ENCODE data around the gene ATXN7L1.

The ATXN7L1 gene

GRCh38 chr7:105640956-105641810 is 235.2 kb downstream of the ATXN7L1 start:
- H3K36me3 ChIP-seq (ENCODE audit: control insufficient read depth in 2 of 2, insufficient read depth in 2 of 2, low read length in 2 of 2), result peaks cover 28 to 34% of the 10 kb centered on the region in 2 donors

GRCh38 chr7:105639667-105640493 is 236.5 kb downstream of the ATXN7L1 start:
- Histone ChIP-seq H3K36me3 (ENCODE audit: control insufficient read depth in 2 of 2, insufficient read depth in 2 of 2, low read length in 2 of 2) (peaks cover 28 to 42% of the 10 kb centered on the region in 2 donors), H3K4me1 (ENCODE audit: control insufficient read depth, insufficient read depth, low read length) (peaks cover 20% of the 10 kb centered on the region), H3K4me3 (ENCODE audit: low read length in 2 of 2) (no peak overlapping the region), H3K27ac (ENCODE audit: low read length) (no peak overlapping the region), H3K9me3 (ENCODE audit: control insufficient read depth in 2 of 2, low read length in 2 of 2) (no peaks in the 10 kb centered on the region), H3K27me3 (ENCODE audit: control insufficient read depth in 1 of 2, insufficient read depth in 2 of 2, low read length in 2 of 2) (no peaks in the 10 kb centered on the region), H3K9ac (ENCODE audit: low read length in 2 of 2) (no peak overlapping the region)

More at GRCh38 chr7:105640956-105641810, 235.2 kb downstream of the ATXN7L1 start:
- no peak overlapping the region for H3K27ac ChIP-seq (ENCODE audit: low read length)
- H3K4me3 ChIP-seq (ENCODE audit: low read length in 2 of 2), result no peak overlapping the region
- H3K4me1 ChIP-seq (ENCODE audit: control insufficient read depth, insufficient read depth, low read length), result peaks cover 20% of the 10 kb centered on the region
- no peaks in the 10 kb centered on the region for H3K9me3 ChIP-seq (ENCODE audit: control insufficient read depth in 2 of 2, low read length in 2 of 2)
- H3K27me3 ChIP-seq (ENCODE audit: control insufficient read depth in 1 of 2, insufficient read depth in 2 of 2, low read length in 2 of 2), result no peaks in the 10 kb centered on the region
- no peak overlapping the region for H3K9ac ChIP-seq (ENCODE audit: low read length in 2 of 2)

- Histone ChIP-seq H3K9ac (ENCODE audit: low read length in 2 of 2) (no peak overlapping the region), H3K27ac (ENCODE audit: low read length) (no peak overlapping the region), H3K27me3 (ENCODE audit: control insufficient read depth in 1 of 2, insufficient read depth in 2 of 2, low read length in 2 of 2) (no peaks in the 10 kb centered on the region), H3K4me3 (ENCODE audit: low read length in 2 of 2) (no peak overlapping the region), H3K9me3 (ENCODE audit: control insufficient read depth in 2 of 2, low read length in 2 of 2) (no peaks in the 10 kb centered on the region), H3K36me3 (ENCODE audit: control insufficient read depth in 2 of 2, insufficient read depth in 2 of 2, low read length in 2 of 2) (peaks cover 32 to 47% of the 10 kb centered on the region in 2 donors), H3K4me1 (ENCODE audit: control insufficient read depth, insufficient read depth, low read length) (peaks cover 17% of the 10 kb centered on the region)
Observed at GRCh38 chr7:105638902-105639495, 237.4 kb downstream of the ATXN7L1 start.

DNA sequence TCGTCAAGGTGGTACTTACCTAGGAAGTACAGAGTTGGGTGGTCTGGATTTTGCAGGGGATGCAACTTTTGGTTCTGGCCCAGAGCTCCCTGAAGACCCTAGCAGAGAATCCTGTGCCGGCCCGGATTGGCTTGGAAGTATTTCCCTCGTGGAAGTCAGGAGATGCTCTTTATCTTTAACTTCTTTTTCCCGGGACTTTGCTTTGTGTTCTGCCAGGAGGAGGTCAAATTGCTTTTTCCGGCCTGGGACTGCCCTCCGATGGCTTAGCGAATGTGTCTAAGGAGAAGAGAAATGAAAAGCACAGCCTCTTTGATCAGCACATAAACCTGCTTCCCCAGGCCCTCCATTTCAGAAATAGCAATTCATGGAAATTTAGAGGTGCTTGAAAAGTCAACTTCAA is 238.1 kb downstream of the ATXN7L1 start:
- H3K9ac ChIP-seq (ENCODE audit: low read length in 2 of 2), result no peak overlapping the region

DNA sequence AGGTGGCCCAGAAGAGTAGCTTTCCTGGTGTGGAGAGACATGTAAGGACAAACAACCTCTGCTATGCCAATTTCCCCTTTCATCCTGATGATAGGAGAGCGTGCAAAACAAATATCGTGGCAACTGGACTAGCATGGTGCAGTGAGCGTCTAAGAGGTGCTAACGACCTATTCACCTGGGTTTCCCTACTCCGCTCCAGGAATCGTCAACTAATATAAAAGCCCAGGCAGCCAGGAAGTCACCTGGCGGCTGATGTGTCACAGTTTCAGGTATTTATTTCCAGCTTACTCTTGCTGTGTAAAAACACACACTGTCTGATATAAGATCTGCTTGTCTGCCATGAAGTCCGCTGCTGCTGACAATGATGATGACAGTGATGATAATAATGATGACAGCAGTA is 238.6 kb downstream of the ATXN7L1 start:
- Histone ChIP-seq H3K9me3 (ENCODE audit: control insufficient read depth in 2 of 2, low read length in 2 of 2) (no peaks in the 10 kb centered on the region), H3K4me1 (ENCODE audit: control insufficient read depth, insufficient read depth, low read length) (peaks cover 8% of the 10 kb centered on the region), H3K4me3 (ENCODE audit: low read length in 2 of 2) (no peak overlapping the region), H3K9ac (ENCODE audit: low read length in 2 of 2) (no peak overlapping the region), H3K36me3 (ENCODE audit: control insufficient read depth in 2 of 2, insufficient read depth in 2 of 2, low read length in 2 of 2) (peaks cover 32 to 53% of the 10 kb centered on the region in 2 donors), H3K27me3 (ENCODE audit: control insufficient read depth in 1 of 2, insufficient read depth in 2 of 2, low read length in 2 of 2) (no peaks in the 10 kb centered on the region), H3K27ac (ENCODE audit: low read length) (no peak overlapping the region)

More for the DNA sequence above, 238.1 kb downstream of the ATXN7L1 start:
- Histone ChIP-seq H3K9me3 (ENCODE audit: control insufficient read depth in 2 of 2, low read length in 2 of 2) (no peaks in the 10 kb centered on the region), H3K27ac (ENCODE audit: low read length) (no peak overlapping the region), H3K4me1 (ENCODE audit: control insufficient read depth, insufficient read depth, low read length) (peaks cover 12% of the 10 kb centered on the region), H3K27me3 (ENCODE audit: control insufficient read depth in 1 of 2, insufficient read depth in 2 of 2, low read length in 2 of 2) (no peaks in the 10 kb centered on the region), H3K36me3 (ENCODE audit: control insufficient read depth in 2 of 2, insufficient read depth in 2 of 2, low read length in 2 of 2) (peaks cover 32 to 52% of the 10 kb centered on the region in 2 donors), H3K4me3 (ENCODE audit: low read length in 2 of 2) (no peak overlapping the region)

DNA sequence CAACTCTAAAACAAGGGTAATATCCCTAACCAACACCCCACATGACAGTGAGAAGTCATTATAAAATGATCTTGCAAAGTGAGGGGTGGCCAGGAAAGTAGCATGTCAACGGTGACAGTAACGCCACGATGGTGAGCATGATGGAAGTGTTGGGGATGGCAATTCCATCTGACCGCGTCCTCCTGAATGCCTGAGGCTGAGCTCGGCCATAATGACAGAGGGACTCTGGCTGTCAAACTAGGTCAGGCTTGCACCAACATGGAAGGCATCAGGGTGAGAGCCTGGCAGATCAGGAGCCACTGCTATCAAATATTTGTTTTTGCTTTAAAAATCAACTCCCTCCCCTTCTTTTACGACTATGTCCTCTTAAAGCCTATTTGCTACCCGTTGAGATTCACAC is 239.4 kb downstream of the ATXN7L1 start:
- Histone ChIP-seq H3K27me3 (ENCODE audit: control insufficient read depth in 1 of 2, insufficient read depth in 2 of 2, low read length in 2 of 2) (no peaks in the 10 kb centered on the region), H3K4me3 (ENCODE audit: low read length in 2 of 2) (no peak overlapping the region), H3K36me3 (ENCODE audit: control insufficient read depth in 2 of 2, insufficient read depth in 2 of 2, low read length in 2 of 2) (peaks cover 28 to 46% of the 10 kb centered on the region in 2 donors)

DNA sequence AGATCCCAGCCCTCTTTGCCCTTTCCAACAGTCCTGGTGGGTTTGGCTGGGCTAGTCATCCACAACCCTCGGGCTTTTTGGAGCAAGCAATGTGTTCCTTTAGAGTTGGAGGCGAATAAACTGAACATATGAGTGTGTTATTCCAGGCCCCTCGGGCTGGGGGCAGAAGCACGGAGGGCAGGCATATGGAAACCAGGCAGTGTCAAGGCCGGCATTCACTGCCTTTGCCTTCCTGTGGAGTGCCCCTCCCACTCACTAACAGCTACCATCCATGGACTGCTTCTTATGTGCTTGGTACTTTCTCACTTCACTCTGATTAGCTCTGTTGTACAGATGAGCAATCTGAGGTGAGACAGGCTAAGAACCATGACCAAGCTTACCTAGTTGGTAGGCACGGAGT is 241.2 kb downstream of the ATXN7L1 start:
- peaks cover 8% of the 10 kb centered on the region for H3K4me1 ChIP-seq (ENCODE audit: control insufficient read depth, insufficient read depth, low read length)
- H3K4me3 ChIP-seq (ENCODE audit: low read length in 2 of 2), result no peak overlapping the region
- H3K36me3 ChIP-seq (ENCODE audit: control insufficient read depth in 2 of 2, insufficient read depth in 2 of 2, low read length in 2 of 2), result peaks cover 34 to 51% of the 10 kb centered on the region in 2 donors
- no peaks in the 10 kb centered on the region for H3K9me3 ChIP-seq (ENCODE audit: control insufficient read depth in 2 of 2, low read length in 2 of 2)
- H3K27ac ChIP-seq (ENCODE audit: low read length), result no peak overlapping the region
- no peak overlapping the region for H3K9ac ChIP-seq (ENCODE audit: low read length in 2 of 2)
- H3K27me3 ChIP-seq (ENCODE audit: control insufficient read depth in 1 of 2, insufficient read depth in 2 of 2, low read length in 2 of 2), result no peaks in the 10 kb centered on the region

More for the DNA sequence above, 239.4 kb downstream of the ATXN7L1 start:
- Histone ChIP-seq H3K27ac (ENCODE audit: low read length) (no peak overlapping the region), H3K9ac (ENCODE audit: low read length in 2 of 2) (no peak overlapping the region), H3K9me3 (ENCODE audit: control insufficient read depth in 2 of 2, low read length in 2 of 2) (no peaks in the 10 kb centered on the region), H3K4me1 (ENCODE audit: control insufficient read depth, insufficient read depth, low read length) (peaks cover 8% of the 10 kb centered on the region)

DNA sequence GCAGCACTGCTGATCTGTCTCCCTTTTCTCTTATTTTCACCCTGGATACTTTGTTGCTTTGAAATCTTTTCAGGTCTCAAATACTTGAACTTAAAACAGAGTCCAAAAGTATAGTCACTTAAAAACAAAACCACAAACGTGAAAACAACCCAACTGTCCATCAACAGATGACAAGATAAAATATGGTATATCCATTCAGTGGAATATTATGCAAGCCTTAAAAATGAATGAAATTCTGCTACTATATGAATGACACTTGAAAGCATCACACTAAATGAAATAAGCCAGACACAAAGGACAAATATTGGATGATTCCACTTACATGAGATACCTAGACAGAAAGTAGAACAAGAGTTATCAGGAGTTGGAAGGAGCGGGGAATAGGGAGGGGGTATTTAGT is 250.4 kb downstream of the ATXN7L1 start:
- H3K9ac ChIP-seq (ENCODE audit: low read length in 2 of 2), result no peak overlapping the region
- no peak overlapping the region for H3K4me3 ChIP-seq (ENCODE audit: low read length in 2 of 2)
- H3K4me1 ChIP-seq (ENCODE audit: control insufficient read depth, insufficient read depth, low read length), result peaks cover 19% of the 10 kb centered on the region
- no peak overlapping the region for H3K27ac ChIP-seq (ENCODE audit: low read length)
- H3K9me3 ChIP-seq (ENCODE audit: control insufficient read depth in 2 of 2, low read length in 2 of 2), result no peaks in the 10 kb centered on the region
- H3K27me3 ChIP-seq (ENCODE audit: control insufficient read depth in 1 of 2, insufficient read depth in 2 of 2, low read length in 2 of 2), result no peaks in the 10 kb centered on the region
- H3K36me3 ChIP-seq (ENCODE audit: control insufficient read depth in 2 of 2, insufficient read depth in 2 of 2, low read length in 2 of 2), result peaks cover 10 to 12% of the 10 kb centered on the region in 2 donors

- no peak overlapping the region for H3K4me3 ChIP-seq (ENCODE audit: low read length in 2 of 2)
- H3K36me3 ChIP-seq (ENCODE audit: control insufficient read depth in 2 of 2, insufficient read depth in 2 of 2, low read length in 2 of 2), result peaks cover 7 to 10% of the 10 kb centered on the region in 2 donors
- no peak overlapping the region for H3K27ac ChIP-seq (ENCODE audit: low read length)
- H3K27me3 ChIP-seq (ENCODE audit: control insufficient read depth in 1 of 2, insufficient read depth in 2 of 2, low read length in 2 of 2), result no peaks in the 10 kb centered on the region
- H3K9ac ChIP-seq (ENCODE audit: low read length in 2 of 2), result no peak overlapping the region
- H3K4me1 ChIP-seq (ENCODE audit: control insufficient read depth, insufficient read depth, low read length), result peaks cover 22% of the 10 kb centered on the region
- H3K9me3 ChIP-seq (ENCODE audit: control insufficient read depth in 2 of 2, low read length in 2 of 2), result no peaks in the 10 kb centered on the region
Observed at GRCh38 chr7:105623906-105624305, 252.5 kb downstream of the ATXN7L1 start.

- no peak overlapping the region for H3K27ac ChIP-seq (ENCODE audit: low read length)
- H3K36me3 ChIP-seq (ENCODE audit: control insufficient read depth in 2 of 2, insufficient read depth in 2 of 2, low read length in 2 of 2), result peaks cover 7 to 12% of the 10 kb centered on the region in 2 donors
- H3K27me3 ChIP-seq (ENCODE audit: control insufficient read depth in 1 of 2, insufficient read depth in 2 of 2, low read length in 2 of 2), result no peaks in the 10 kb centered on the region
- H3K4me3 ChIP-seq (ENCODE audit: low read length in 2 of 2), result no peak overlapping the region
- H3K9me3 ChIP-seq (ENCODE audit: control insufficient read depth in 2 of 2, low read length in 2 of 2), result no peaks in the 10 kb centered on the region
- no peak overlapping the region for H3K9ac ChIP-seq (ENCODE audit: low read length in 2 of 2)
- H3K4me1 ChIP-seq (ENCODE audit: control insufficient read depth, insufficient read depth, low read length), result peaks cover 22% of the 10 kb centered on the region
Observed at GRCh38 chr7:105623378-105623777, 253.0 kb downstream of the ATXN7L1 start.

Data from stomach smooth muscle (tissue), 2 donors.